K562 (cell line): ENCODE results near the gene CPED1. TPM values are rescaled to one million over a fixed set of nuclear protein-coding genes. Genes with fewer than 3 reads are reported as not detected.

ENCODE experiments used
- BHLHE40 ChIP-seq: IDR thresholded peaks from 2 replicates; pipeline ENCODE4 v1.6.1; 2011; ENCODE audit warnings: low read length, improper control_type of control experiment
- CAMTA2 ChIP-seq: fragments of 250-450 bp; sonication (Bioruptor Pico); conservative IDR thresholded peaks from 2 replicates; pipeline ENCODE4 v1.5.1; 2022
- CBX2 ChIP-seq: fragments of 200-600 bp; sonication (generic); IDR thresholded peaks from one replicate; pipeline ENCODE4 v1.6.1; 2012; ENCODE audit warnings: mild to moderate bottlenecking, low read length, inconsistent platforms; ENCODE audit not compliant: insufficient read depth, poor library complexity, severe bottlenecking
- CBX5 ChIP-seq: IDR thresholded peaks from 2 replicates; pipeline ENCODE4 v1.6.1; 2014; ENCODE audit warnings: low read depth, borderline replicate concordance
- CCNT2 ChIP-seq: IDR thresholded peaks from 2 replicates; pipeline ENCODE4 v1.6.1; 2011; ENCODE audit warnings: borderline replicate concordance, low read depth, mild to moderate bottlenecking, moderate library complexity, mixed read lengths, low read length; ENCODE audit not compliant: insufficient read length; ENCODE audit errors: extremely low read depth
- CREB3L1 ChIP-seq: fragments of 450-650 bp; IDR thresholded peaks from 2 replicates; pipeline ENCODE4 v1.6.1; 2014; ENCODE audit warnings: low read depth, mild to moderate bottlenecking, moderate library complexity, borderline replicate concordance
- CREM ChIP-seq: IDR thresholded peaks from 2 replicates; pipeline ENCODE4 v1.6.1; 2014; ENCODE audit warnings: antibody characterized with exemption, low read depth
- ESRRA ChIP-seq: fragments of 450-650 bp; IDR thresholded peaks from 2 replicates; pipeline ENCODE4 v1.6.1; 2014; ENCODE audit warnings: low read depth, mild to moderate bottlenecking, moderate library complexity, borderline replicate concordance
- HIVEP1 ChIP-seq: fragments of 250-450 bp; sonication (Bioruptor Pico); IDR thresholded peaks from 2 replicates; pipeline ENCODE4 v1.4.0; 2020; ENCODE audit warnings: mild to moderate bottlenecking
- IFI16 ChIP-seq: fragments of 250-450 bp; sonication (Bioruptor Pico); IDR thresholded peaks from 2 replicates; pipeline ENCODE4 v2.1.2; 2022; ENCODE audit warnings: mild to moderate bottlenecking, inconsistent platforms
- KHSRP ChIP-seq: fragments of 450-650 bp; IDR thresholded peaks from 2 replicates; pipeline ENCODE4 v1.6.1; 2017
- NCOR1 ChIP-seq: fragments of 450-650 bp; IDR thresholded peaks from 2 replicates; pipeline ENCODE4 v1.6.1; 2016; ENCODE audit warnings: mild to moderate bottlenecking, moderate library complexity
- NFRKB ChIP-seq: fragments of 450-650 bp; IDR thresholded peaks from 2 replicates; pipeline ENCODE4 v1.6.1; 2016; ENCODE audit warnings: low read depth
- NR2C2 ChIP-seq, 2 experiments: fragments of 200-800 bp in 1 of 2; sonication (Bioruptor generic) in 1 of 2; sonication (generic) in 1 of 2; formaldehyde crosslinking in 1 of 2; IDR thresholded peaks; 2 replicates each; pipeline versions ENCODE4 v1.6.1 to v1.8.0; 2016 to 2022; ENCODE audit warnings: mild to moderate bottlenecking in 1 of 2, missing compliant biosample characterization in 1 of 2, missing genetic modification characterization in 1 of 2, missing genetic modification reagents in 1 of 2
- NR3C1 ChIP-seq: sonication (generic); formaldehyde crosslinking; IDR thresholded peaks from 2 replicates; pipeline ENCODE4 v1.8.1; 2022; ENCODE audit warnings: missing genetic modification reagents
- PHB ChIP-seq: fragments of 250-450 bp; sonication (Bioruptor Pico); IDR thresholded peaks from 2 replicates; pipeline ENCODE4 v1.5.0; 2021
- PHF21A ChIP-seq: fragments of 450-650 bp; IDR thresholded peaks from 2 replicates; pipeline ENCODE4 v1.6.1; 2017; ENCODE audit warnings: low read depth, borderline replicate concordance
- POLR2G ChIP-seq: fragments of 200-400 bp; formaldehyde crosslinking; IDR thresholded peaks from 2 replicates; pipeline ENCODE4 v1.6.1; 2017; ENCODE audit warnings: low read depth, mild to moderate bottlenecking, antibody characterized with exemption, low read length, moderate library complexity
- PTRF ChIP-seq: fragments of 450-650 bp; IDR thresholded peaks from 2 replicates; pipeline ENCODE4 v1.6.1; 2016; ENCODE audit warnings: mild to moderate bottlenecking, missing genetic modification characterization, missing compliant biosample characterization
- RBM17 ChIP-seq: fragments of 200-400 bp; formaldehyde crosslinking; IDR thresholded peaks from 2 replicates; pipeline ENCODE4 v1.6.1; 2017; ENCODE audit warnings: low read depth, mild to moderate bottlenecking, low read length, borderline replicate concordance
- SAFB ChIP-seq: fragments of 200-400 bp; formaldehyde crosslinking; IDR thresholded peaks from 2 replicates; pipeline ENCODE4 v1.6.1; 2017; ENCODE audit warnings: low read depth, low read length, borderline replicate concordance
- SRF ChIP-seq, 2 experiments: fragments of 250-450, 450-650 bp in 1 of 2; sonication (Bioruptor Pico) in 1 of 2; sonication (generic) in 1 of 2; formaldehyde crosslinking; IDR thresholded peaks; 2 replicates each; pipeline versions ENCODE4 v1.5.0 to v1.5.1; 2020 to 2022; ENCODE audit warnings: mild to moderate bottlenecking in 1 of 2, missing genetic modification reagents in 1 of 2
- U2AF2 ChIP-seq: fragments of 200-400 bp; formaldehyde crosslinking; optimal IDR thresholded peaks from 2 replicates; pipeline ENCODE3; 2017; ENCODE audit warnings: low read depth, mild to moderate bottlenecking, low read length
- ZNF212 ChIP-seq: fragments of 450-650 bp; formaldehyde crosslinking; IDR thresholded peaks from 2 replicates; pipeline ENCODE4 v1.4.0; 2020; ENCODE audit warnings: mild to moderate bottlenecking
- ZNF766 ChIP-seq: fragments of 200-800 bp; sonication (Bioruptor generic); conservative IDR thresholded peaks from 2 replicates; pipeline ENCODE4 v1.6.1; 2016; ENCODE audit warnings: missing genetic modification characterization, missing compliant biosample characterization
- ZSCAN32 ChIP-seq: fragments of 450-650 bp; formaldehyde crosslinking; IDR thresholded peaks from 2 replicates; pipeline ENCODE4 v1.4.0; 2020; ENCODE audit warnings: mild to moderate bottlenecking, moderate library complexity
- polyA plus RNA-seq, 8 experiments: library from polyadenylated mRNA; depleted of rRNA in 4 of 8; stranded (reverse) in 5 of 8; unstranded in 3 of 8; fragments of >200 nt; fragmentation: Nextera tagmentation in 2 of 8; fragmentation: Illumina TruSeq in 1 of 8; extraction: Ambion mirVana in 2 of 8; extraction: Trizol in 1 of 8; gene quantifications; 2 replicates each; pipeline versions ENCODE4 v1.2.1 to v1.2.3, GENCODE V29; 2011 to 2014; ENCODE audit warnings: inconsistent platforms in 1 of 8, missing spikeins in 1 of 8
- total RNA-seq, 7 experiments: library from RNA; depleted of rRNA in 6 of 7; stranded (reverse); fragments of >200 nt in 6 of 7; fragmentation: Illumina TruSeq in 2 of 7; extraction: Trizol in 2 of 7; gene quantifications; 2 replicates each; pipeline versions ENCODE4 v1.2.1 to v1.2.3, GENCODE V29; 2011 to 2021; ENCODE audit warnings: low replicate concordance in 1 of 7
- TF ChIP-seq, protein P1 (sequence below): fragments of 450-650 bp; IDR thresholded peaks from 2 replicates; pipeline ENCODE4 v1.6.1; 2016; ENCODE audit warnings: mild to moderate bottlenecking

The CPED1 gene
- total and polyA plus RNA-seq, 9 of the 15 experiments (the other 6 are each of a cell fraction or from before 2014, with no cell fraction given) = 195 to 393 (median 290) TPM

DNA sequence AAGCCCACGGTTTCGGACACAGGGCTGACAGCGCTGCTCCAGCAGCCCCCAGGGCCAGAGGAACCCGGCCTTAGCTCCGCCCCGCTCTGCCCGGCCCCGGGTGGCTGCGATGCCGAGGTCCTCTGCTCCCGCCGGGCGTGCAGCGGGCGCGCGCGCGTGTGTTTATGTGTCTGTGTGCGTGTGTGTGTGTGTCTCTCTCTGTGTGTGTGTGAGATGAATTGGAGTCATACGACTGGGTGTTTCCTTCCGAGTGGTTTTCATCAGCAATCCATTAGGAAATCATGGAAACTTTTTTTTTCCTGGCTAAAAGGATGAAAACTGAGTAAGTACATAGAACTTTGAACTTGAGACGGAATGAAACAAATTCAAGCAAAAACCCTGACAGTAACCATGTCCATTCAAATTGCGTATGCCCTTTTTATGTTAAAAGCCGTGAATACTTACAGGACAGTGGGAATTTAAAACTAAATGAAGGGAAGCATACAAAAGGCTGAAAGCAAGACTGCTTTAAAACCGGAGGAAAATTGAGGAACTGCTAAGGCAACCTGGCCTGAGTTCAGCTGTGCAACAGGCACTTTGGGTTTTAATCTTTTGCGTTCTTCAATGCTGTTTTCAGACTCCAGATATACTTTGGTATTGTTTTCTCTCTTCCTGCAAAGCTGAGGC, at the start of gene CPED1 (continued):
- TF ChIP-seq CCNT2 (peak; percentile 94), POLR2G (peak; percentile 78), SAFB (0 out of 2 replicates have a peak, but pooled peaks have one; percentile 19), IFI16 (CRISPR knock-in tag) (peak; percentile 52; the same call in 1 of the 2 replicates), CBX5 (no peak), RBM17 (no peak), SRF (CRISPR knock-in tag; IDR thresholded peaks at IDR 0.05) (peak; percentile 22 to 51; a peak in 1 of 4 replicates), CAMTA2 (CRISPR knock-in tag) (no peak), U2AF2 (no peak), ESRRA (no peak), CBX2 (no peak), NCOR1 (peak; percentile 47; the same call in 1 of the 2 replicates), HIVEP1 (CRISPR knock-in tag) (no peak), ZNF766 (no peak), CREB3L1 (peak; percentile 50; the same call in 1 of the 2 replicates), ZSCAN32 (0 out of 2 replicates have a peak, but pooled peaks have one; percentile 34), BHLHE40 (peak; percentile 45; the same call in 1 of the 2 replicates), ZNF212 (CRISPR knock-in tag) (0 out of 2 replicates have a peak, but pooled peaks have one; percentile 18), PHB (CRISPR knock-in tag) (no peak), NFRKB (no peak; the same call in 1 of the 2 replicates), CREM (peak; percentile 48), NR3C1 (CRISPR knock-in tag) (no peak), KHSRP (no peak), NR2C2 (CRISPR knock-in tag; IDR thresholded peaks at IDR 0.05) (no peak), NR2C2 (tag; IDR thresholded peaks at IDR 0.05) (no peak), PTRF (tag) (no peak), PHF21A (no peak)
- TF ChIP-seq, protein P1, sequence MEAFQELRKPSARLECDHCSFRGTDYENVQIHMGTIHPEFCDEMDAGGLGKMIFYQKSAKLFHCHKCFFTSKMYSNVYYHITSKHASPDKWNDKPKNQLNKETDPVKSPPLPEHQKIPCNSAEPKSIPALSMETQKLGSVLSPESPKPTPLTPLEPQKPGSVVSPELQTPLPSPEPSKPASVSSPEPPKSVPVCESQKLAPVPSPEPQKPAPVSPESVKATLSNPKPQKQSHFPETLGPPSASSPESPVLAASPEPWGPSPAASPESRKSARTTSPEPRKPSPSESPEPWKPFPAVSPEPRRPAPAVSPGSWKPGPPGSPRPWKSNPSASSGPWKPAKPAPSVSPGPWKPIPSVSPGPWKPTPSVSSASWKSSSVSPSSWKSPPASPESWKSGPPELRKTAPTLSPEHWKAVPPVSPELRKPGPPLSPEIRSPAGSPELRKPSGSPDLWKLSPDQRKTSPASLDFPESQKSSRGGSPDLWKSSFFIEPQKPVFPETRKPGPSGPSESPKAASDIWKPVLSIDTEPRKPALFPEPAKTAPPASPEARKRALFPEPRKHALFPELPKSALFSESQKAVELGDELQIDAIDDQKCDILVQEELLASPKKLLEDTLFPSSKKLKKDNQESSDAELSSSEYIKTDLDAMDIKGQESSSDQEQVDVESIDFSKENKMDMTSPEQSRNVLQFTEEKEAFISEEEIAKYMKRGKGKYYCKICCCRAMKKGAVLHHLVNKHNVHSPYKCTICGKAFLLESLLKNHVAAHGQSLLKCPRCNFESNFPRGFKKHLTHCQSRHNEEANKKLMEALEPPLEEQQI = no peak
